GM18502 (cell line): ENCODE data around the gene UGT1A9.

Source experiments
- ATAC-seq: cut with Tn5 transposase; IDR thresholded peaks from one replicate; pipeline ENCODE4 v1.9.1; 2021; ENCODE audit warnings: mild to moderate bottlenecking; ENCODE audit not compliant: unreplicated experiment, poor library complexity

Gene UGT1A9

GRCh38 chr2:233811732-233812131 is 140.0 kb downstream of the UGT1A9 start:
- ATAC-seq: no peak

- ATAC-seq: no peak
Measured at GRCh38 chr2:233813236-233814055, 141.7 kb downstream of the UGT1A9 start.

- no peak for ATAC-seq
Measured at GRCh38 chr2:233814056-233814835, 142.5 kb downstream of the UGT1A9 start.

- no peak for ATAC-seq
Measured at GRCh38 chr2:233815861-233816260, 144.2 kb downstream of the UGT1A9 start.

GRCh38 chr2:233816334-233816733 is 144.6 kb downstream of the UGT1A9 start:
- no peak for ATAC-seq

- no peak for ATAC-seq
Measured at GRCh38 chr2:233816771-233817170, 145.1 kb downstream of the UGT1A9 start.

- no peak for ATAC-seq
Measured at GRCh38 chr2:233817361-233817911, 145.7 kb downstream of the UGT1A9 start.

- ATAC-seq: no peak
Measured at GRCh38 chr2:233817995-233818638, 146.4 kb downstream of the UGT1A9 start.

GRCh38 chr2:233818639-233819621 is 147.2 kb downstream of the UGT1A9 start:
- no peak for ATAC-seq

GRCh38 chr2:233819884-233820773 is 148.4 kb downstream of the UGT1A9 start:
- ATAC-seq: no peak

- ATAC-seq: no peak
Measured at GRCh38 chr2:233820774-233821105, 149.0 kb downstream of the UGT1A9 start.

GRCh38 chr2:233821196-233821595 is 149.5 kb downstream of the UGT1A9 start:
- no peak for ATAC-seq

GRCh38 chr2:233821709-233822100 is 150.0 kb downstream of the UGT1A9 start:
- ATAC-seq: no peak

- ATAC-seq: no peak
Measured at GRCh38 chr2:233822101-233822771, 150.5 kb downstream of the UGT1A9 start.
